Stimulated activated effector memory CD8-positive, alpha-beta T cell treated with anti-CD3 and anti-CD28 coated beads, Interleukin-12 subunit alpha, Interleukin-12 subunit beta, amount 100 ng/mL, for 72 hours (primary cell): ENCODE data around the gene BIN2.
A peak's percentile ranks its signal among the peaks of the same experiment; 100 is the strongest.
"Not testable (repeated sequence)": the region's sequence is repeated elsewhere in the genome, so short reads cannot be mapped to it uniquely, and the experiment has no call there.

Experiments
- ATAC-seq: fragments of 150-1000 bp; cut with Tn5 transposase; 2 replicates; pipeline ENCODE4 v1.10.0; 2021
- DNase-seq, 2 donors: peaks; one replicate each; pipeline ENCODE4 v3.0.0; 2021 to 2022; ENCODE audit warnings: low spot score in 2 of 2
- H3K27ac Mint-ChIP-seq: one replicate; pipeline ENCODE4 v1.8.0; 2022; ENCODE audit warnings: mild to moderate bottlenecking, mixed read lengths
- H3K36me3 Mint-ChIP-seq: one replicate; pipeline ENCODE4 v1.8.0; 2022; ENCODE audit warnings: mild to moderate bottlenecking, mixed read lengths
- H3K4me1 Mint-ChIP-seq: one replicate; pipeline ENCODE4 v1.8.0; 2022; ENCODE audit warnings: mixed read lengths
- H3K4me3 Mint-ChIP-seq: one replicate; pipeline ENCODE4 v1.8.0; 2022; ENCODE audit warnings: mild to moderate bottlenecking, mixed read lengths
- H3K9me3 Mint-ChIP-seq: one replicate; pipeline ENCODE4 v1.8.0; 2022; ENCODE audit warnings: mixed read lengths

The BIN2 gene

GRCh38 chr12:51300768-51301167, 23.2 kb downstream of the BIN2 start:
- H3K9me3 Mint-ChIP-seq, DNase-seq, ATAC-seq, H3K4me3 Mint-ChIP-seq: not testable (repeated sequence)
- H3K27ac Mint-ChIP-seq: peak overlapping the region; percentile 14
- peaks cover 100% of the 10 kb centered on the region for H3K36me3 Mint-ChIP-seq
- H3K4me1 Mint-ChIP-seq: peaks cover 12% of the 10 kb centered on the region

GRCh38 chr12:51295651-51296050, 28.3 kb downstream of the BIN2 start:
- ATAC-seq: no peak
- Mint-ChIP-seq H3K27ac (peak overlapping the region; percentile 26), H3K36me3 (peaks cover 100% of the 10 kb centered on the region)

GRCh38 chr12:51294097-51294496, 29.9 kb downstream of the BIN2 start:
- DNase-seq, H3K4me1 Mint-ChIP-seq, H3K4me3 Mint-ChIP-seq, ATAC-seq, H3K9me3 Mint-ChIP-seq: not testable (repeated sequence)
- Mint-ChIP-seq H3K36me3 (peaks cover 100% of the 10 kb centered on the region), H3K27ac (peak overlapping the region; percentile 64)

More at GRCh38 chr12:51295651-51296050, 28.3 kb downstream of the BIN2 start:
- H3K4me1 Mint-ChIP-seq: peaks cover 13% of the 10 kb centered on the region
- no peaks in the 10 kb centered on the region for H3K9me3 Mint-ChIP-seq
- DNase-seq: no peak
- H3K4me3 Mint-ChIP-seq: no peak overlapping the region

GRCh38 chr12:51293696-51294095, 30.3 kb downstream of the BIN2 start:
- Mint-ChIP-seq H3K9me3 (no peaks in the 10 kb centered on the region), H3K4me3 (no peak overlapping the region), H3K4me1 (peaks cover 7% of the 10 kb centered on the region), H3K27ac (peak overlapping the region; percentile 64), H3K36me3 (peaks cover 100% of the 10 kb centered on the region)
- DNase-seq: no peak
- ATAC-seq: peak; percentile 89

- H3K4me1 Mint-ChIP-seq, H3K9me3 Mint-ChIP-seq, ATAC-seq, DNase-seq, H3K4me3 Mint-ChIP-seq: not testable (repeated sequence)
- Mint-ChIP-seq H3K36me3 (peaks cover 100% of the 10 kb centered on the region), H3K27ac (peak overlapping the region; percentile 70)
Measured at GRCh38 chr12:51291603-51292513, 32.1 kb downstream of the BIN2 start.

- H3K9me3 Mint-ChIP-seq: no peaks in the 10 kb centered on the region
- DNase-seq (no peak), ATAC-seq (no peak)
- peaks cover 100% of the 10 kb centered on the region for H3K36me3 Mint-ChIP-seq
- no peak overlapping the region for H3K4me3 Mint-ChIP-seq
- no peaks in the 10 kb centered on the region for H3K4me1 Mint-ChIP-seq
- H3K27ac Mint-ChIP-seq: peak overlapping the region; percentile 69
Measured at GRCh38 chr12:51285843-51286242, 38.1 kb downstream of the BIN2 start.

GRCh38 chr12:51281202-51281924, 42.6 kb downstream of the BIN2 start:
- Mint-ChIP-seq H3K4me1 (no peaks in the 10 kb centered on the region), H3K27ac (peak overlapping the region; percentile 8), H3K36me3 (peaks cover 70% of the 10 kb centered on the region), H3K4me3 (no peak overlapping the region), H3K9me3 (no peaks in the 10 kb centered on the region)
- ATAC-seq (no peak), DNase-seq (no peak)

- ATAC-seq: no peak
- no peaks in the 10 kb centered on the region for H3K9me3 Mint-ChIP-seq
- H3K27ac Mint-ChIP-seq: no peak overlapping the region
- H3K4me3 Mint-ChIP-seq: no peak overlapping the region
- DNase-seq: no peak
- peaks cover 8% of the 10 kb centered on the region for H3K36me3 Mint-ChIP-seq
- H3K4me1 Mint-ChIP-seq: peaks cover 12% of the 10 kb centered on the region
Measured at GRCh38 chr12:51275088-51275487, 48.9 kb downstream of the BIN2 start.

- H3K4me3 Mint-ChIP-seq, H3K27ac Mint-ChIP-seq, DNase-seq, ATAC-seq, H3K36me3 Mint-ChIP-seq, H3K9me3 Mint-ChIP-seq: not testable (repeated sequence)
- H3K4me1 Mint-ChIP-seq: peaks cover 20% of the 10 kb centered on the region
Measured at GRCh38 chr12:51272810-51273209, 51.2 kb downstream of the BIN2 start.

GRCh38 chr12:51270951-51271518, 52.9 kb downstream of the BIN2 start:
- H3K4me3 Mint-ChIP-seq: peak overlapping the region; percentile 91
- H3K36me3 Mint-ChIP-seq: no peaks in the 10 kb centered on the region
- peak overlapping the region; percentile 79 for H3K27ac Mint-ChIP-seq
- no peaks in the 10 kb centered on the region for H3K9me3 Mint-ChIP-seq
- ATAC-seq (peak; percentile 68), DNase-seq (no peak)
- peaks cover 20% of the 10 kb centered on the region for H3K4me1 Mint-ChIP-seq

GRCh38 chr12:51270067-51270950, 53.7 kb downstream of the BIN2 start, which contains the start of gene SMAGP:
TSS of gene SMAGP (minus strand) at chr12:51270415. CDS start at chr12:51269278, 1,137 bp downstream.
- Mint-ChIP-seq H3K4me1 (peaks cover 25% of the 10 kb centered on the region), H3K4me3 (peak within 1 kb of the TSS; percentile 91), H3K36me3 (no peaks in the 10 kb centered on the region), H3K27ac (peak within 1 kb of the TSS; percentile 79), H3K9me3 (no peaks in the 10 kb centered on the region)
- ATAC-seq (peak; percentile 71), DNase-seq (peak; percentile 30 to 75)

GRCh38 chr12:51269174-51270066, 54.6 kb downstream of the BIN2 start:
- peak; percentile 61 for ATAC-seq
- H3K36me3 Mint-ChIP-seq: no peaks in the 10 kb centered on the region
- peak; percentile 22 to 62 for DNase-seq
- peak overlapping the region; percentile 20 for H3K27ac Mint-ChIP-seq
- H3K4me3 Mint-ChIP-seq: peak overlapping the region; percentile 91
- H3K4me1 Mint-ChIP-seq: peaks cover 30% of the 10 kb centered on the region
- no peaks in the 10 kb centered on the region for H3K9me3 Mint-ChIP-seq

- DNase-seq: no peak
- Mint-ChIP-seq H3K4me1 (peaks cover 31% of the 10 kb centered on the region), H3K4me3 (no peak overlapping the region), H3K36me3 (no peaks in the 10 kb centered on the region), H3K9me3 (no peaks in the 10 kb centered on the region), H3K27ac (no peak overlapping the region)
- ATAC-seq: peak; percentile 87
Measured at GRCh38 chr12:51265024-51265423, 59.0 kb downstream of the BIN2 start.

GRCh38 chr12:51264297-51264696, 59.7 kb downstream of the BIN2 start:
- Mint-ChIP-seq H3K27ac (no peak overlapping the region), H3K4me1 (peaks cover 28% of the 10 kb centered on the region), H3K4me3 (no peak overlapping the region), H3K9me3 (no peaks in the 10 kb centered on the region), H3K36me3 (no peaks in the 10 kb centered on the region)
- ATAC-seq: no peak
- DNase-seq: no peak
